Neural cell (in vitro differentiated cells): Measurements from ENCODE around the gene VPS13D. TPM values are rescaled to one million over a fixed set of nuclear protein-coding genes. Genes with fewer than 3 reads are reported as not detected.

Experiments used
- H2AFZ ChIP-seq: fragments of 200-600, 300-800 bp; sonication (generic), shearing (Covaris generic); 2 replicates; pipeline ENCODE4 v1.6.0; 2014; ENCODE audit warnings: low read depth, mild to moderate bottlenecking, antibody characterized with exemption, low read length, moderate library complexity
- H3F3A ChIP-seq: fragments of 200-600 bp; shearing (Covaris generic); 2 replicates; pipeline ENCODE4 v1.6.1; 2016; ENCODE audit warnings: mild to moderate bottlenecking, moderate library complexity, mixed read lengths, antibody characterized with exemption, low read length; ENCODE audit not compliant: insufficient read depth, poor library complexity, severe bottlenecking
- H3K27ac ChIP-seq: fragments of 200-600, 300-800 bp; sonication (generic), shearing (Covaris generic); 2 replicates; pipeline ENCODE4 v1.5.1; 2014; ENCODE audit warnings: mild to moderate bottlenecking, low read length, moderate library complexity
- H3K27me3 ChIP-seq: fragments of 300-800, 200-600 bp; sonication (generic), shearing (Covaris generic); 2 replicates; pipeline ENCODE4 v1.6.0; 2014; ENCODE audit warnings: mild to moderate bottlenecking, low read depth, low read length, moderate library complexity; ENCODE audit not compliant: insufficient read depth
- H3K36me3 ChIP-seq: fragments of 300-800, 200-600 bp; sonication (generic), shearing (Covaris generic); 2 replicates; pipeline ENCODE4 v1.5.1; 2014; ENCODE audit warnings: mild to moderate bottlenecking, antibody characterized with exemption, low read length, moderate library complexity; ENCODE audit not compliant: insufficient read depth
- H3K4me2 ChIP-seq: fragments of 300-800, 200-600 bp; sonication (generic), shearing (Covaris generic); 2 replicates; pipeline ENCODE4 v1.6.0; 2014; ENCODE audit warnings: mild to moderate bottlenecking, low read length
- H3K4me3 ChIP-seq: fragments of 300-800, 200-600 bp; sonication (generic), shearing (Covaris generic); 2 replicates; pipeline ENCODE4 v1.5.1; 2014; ENCODE audit warnings: mild to moderate bottlenecking, low read length, moderate library complexity
- H3K79me2 ChIP-seq: fragments of 200-600 bp; shearing (Covaris generic); replicated peaks from 2 replicates; pipeline ENCODE4 v1.6.0; 2014; ENCODE audit warnings: mild to moderate bottlenecking, low read length, moderate library complexity; ENCODE audit not compliant: insufficient read depth
- H3K9ac ChIP-seq: fragments of 300-800, 200-600 bp; sonication (generic), shearing (Covaris generic); 2 replicates; pipeline ENCODE4 v1.6.1; 2016; ENCODE audit warnings: mild to moderate bottlenecking, low read length, mixed read lengths
- H3K9me2 ChIP-seq: fragments of 200-600 bp; shearing (Covaris generic); 2 replicates; pipeline ENCODE4 v1.6.1; 2016; ENCODE audit warnings: mild to moderate bottlenecking, low read length, mixed read lengths; ENCODE audit not compliant: insufficient read depth
- H3K9me3 ChIP-seq: fragments of 200-600, 300-800 bp; sonication (generic), shearing (Covaris generic); 2 replicates; pipeline ENCODE4 v1.6.1; 2016; ENCODE audit warnings: mild to moderate bottlenecking, mixed run types, low read length, moderate library complexity, mixed read lengths
- H4K20me1 ChIP-seq: fragments of 200-600 bp; shearing (Covaris generic); 2 replicates; pipeline ENCODE4 v1.6.1; 2016; ENCODE audit warnings: mild to moderate bottlenecking, mixed run types; ENCODE audit not compliant: insufficient read depth
- CTCF ChIP-seq: fragments of 450-650 bp; IDR thresholded peaks from 2 replicates; pipeline ENCODE4 v1.5.1; 2014; ENCODE audit warnings: antibody characterized with exemption, mild to moderate bottlenecking, moderate library complexity; ENCODE audit not compliant: poor library complexity, severe bottlenecking
- EP300 ChIP-seq: fragments of 450-650 bp; conservative IDR thresholded peaks from 2 replicates; pipeline ENCODE4 v1.6.1; 2014; ENCODE audit warnings: antibody characterized with exemption, mild to moderate bottlenecking, moderate library complexity; ENCODE audit not compliant: poor library complexity, severe bottlenecking
- EZH2 ChIP-seq: fragments of 200-600, 300-800 bp; shearing (Covaris generic), sonication (generic); IDR thresholded peaks from 2 replicates; pipeline ENCODE4 v1.6.1; 2014; ENCODE audit warnings: antibody characterized with exemption, low read length, borderline replicate concordance, mild to moderate bottlenecking; ENCODE audit not compliant: insufficient read depth, poor library complexity, severe bottlenecking
- MXI1 ChIP-seq: fragments of 450-650 bp; conservative IDR thresholded peaks from 2 replicates; pipeline ENCODE4 v1.6.1; 2014; ENCODE audit warnings: antibody characterized with exemption, mild to moderate bottlenecking; ENCODE audit not compliant: poor library complexity, severe bottlenecking
- POLR2AphosphoS5 ChIP-seq: IDR thresholded peaks from 2 replicates; pipeline ENCODE4 v1.6.1; 2012
- RAD21 ChIP-seq: fragments of 450-650 bp; conservative IDR thresholded peaks from 2 replicates; pipeline ENCODE4 v1.6.1; 2014; ENCODE audit warnings: antibody characterized with exemption, mild to moderate bottlenecking, moderate library complexity
- REST ChIP-seq: IDR thresholded peaks from 2 replicates; pipeline ENCODE4 v1.6.1; 2012; ENCODE audit warnings: borderline replicate concordance
- SMC3 ChIP-seq: fragments of 450-650 bp; conservative IDR thresholded peaks from 2 replicates; pipeline ENCODE4 v1.6.1; 2014; ENCODE audit warnings: antibody characterized with exemption, mild to moderate bottlenecking, moderate library complexity; ENCODE audit not compliant: poor library complexity
- TAF1 ChIP-seq: IDR thresholded peaks from 2 replicates; pipeline ENCODE4 v1.6.1; 2012; ENCODE audit warnings: low read depth
- polyA plus RNA-seq: library from polyadenylated mRNA; depleted of rRNA; stranded (reverse); fragments of >200 nt; gene quantifications from 2 replicates; pipeline ENCODE4 v1.2.3, GENCODE V29; 2014

VPS13D gene
- polyA plus RNA-seq, 1 donor from 2014 or later: 24.5 TPM

DNA sequence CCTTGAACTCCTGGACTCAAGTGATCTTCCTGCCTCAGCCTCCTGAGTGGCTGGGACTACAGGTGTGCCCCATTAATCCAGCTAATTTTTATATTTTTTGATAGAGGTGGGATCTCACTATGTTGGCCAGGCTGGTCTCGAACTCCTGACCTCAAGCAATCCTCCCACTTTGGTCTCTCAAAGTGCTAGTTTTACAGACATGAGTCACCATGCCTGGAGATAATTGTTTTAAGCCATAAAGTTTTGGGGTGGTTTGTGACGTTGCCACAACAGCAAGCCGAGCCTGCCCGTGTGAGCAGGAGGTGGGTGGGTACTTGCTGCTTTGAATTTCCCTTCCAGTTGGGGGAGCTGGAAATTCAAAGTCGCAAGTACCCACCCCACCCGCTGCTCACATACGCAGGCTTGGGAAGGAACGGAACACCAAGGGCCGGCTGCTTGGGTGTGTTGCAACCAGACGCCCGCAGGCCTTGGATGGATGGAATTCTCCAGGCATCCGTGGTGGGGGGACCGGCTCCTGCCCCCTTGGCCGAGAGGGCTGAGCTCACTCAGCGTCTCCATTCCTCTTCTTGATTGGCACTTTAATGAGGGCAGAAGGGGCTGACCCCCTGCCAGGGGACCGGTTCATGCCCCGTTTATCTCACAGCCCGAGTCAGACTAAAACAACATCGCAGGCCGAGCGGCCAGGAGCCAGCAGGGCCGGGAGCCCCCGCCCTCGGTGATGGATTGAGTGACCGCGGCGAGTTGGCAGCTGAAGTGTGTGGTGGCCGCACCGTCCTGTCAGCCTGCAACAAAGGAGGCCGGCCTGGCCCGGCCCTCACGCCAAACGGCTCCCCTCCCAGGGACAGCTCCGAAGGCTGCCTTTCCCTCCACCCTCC is 310.1 kb downstream of the VPS13D start:
- H3K9me2 ChIP-seq: no peaks in the 10 kb centered on the region
- no peaks in the 10 kb centered on the region for H3F3A ChIP-seq
- no peaks in the 10 kb centered on the region for H3K79me2 ChIP-seq
- no peak overlapping the region for H3K4me3 ChIP-seq
- H3K4me2 ChIP-seq: no peak overlapping the region
- H3K36me3 ChIP-seq: no peaks in the 10 kb centered on the region
- no peaks in the 10 kb centered on the region for H3K9me3 ChIP-seq
- no peak overlapping the region for H3K27ac ChIP-seq
- no peak overlapping the region for H3K9ac ChIP-seq
- H4K20me1 ChIP-seq: no peaks in the 10 kb centered on the region
- H2AFZ ChIP-seq: no peak overlapping the region
- H3K27me3 ChIP-seq: no peaks in the 10 kb centered on the region
- TF ChIP-seq CTCF (no peak), EZH2 (no peak), RAD21 (no peak), TAF1 (no peak), REST (no peak), POLR2AphosphoS5 (no peak), EP300 (no peak), MXI1 (no peak), SMC3 (no peak)

DNA sequence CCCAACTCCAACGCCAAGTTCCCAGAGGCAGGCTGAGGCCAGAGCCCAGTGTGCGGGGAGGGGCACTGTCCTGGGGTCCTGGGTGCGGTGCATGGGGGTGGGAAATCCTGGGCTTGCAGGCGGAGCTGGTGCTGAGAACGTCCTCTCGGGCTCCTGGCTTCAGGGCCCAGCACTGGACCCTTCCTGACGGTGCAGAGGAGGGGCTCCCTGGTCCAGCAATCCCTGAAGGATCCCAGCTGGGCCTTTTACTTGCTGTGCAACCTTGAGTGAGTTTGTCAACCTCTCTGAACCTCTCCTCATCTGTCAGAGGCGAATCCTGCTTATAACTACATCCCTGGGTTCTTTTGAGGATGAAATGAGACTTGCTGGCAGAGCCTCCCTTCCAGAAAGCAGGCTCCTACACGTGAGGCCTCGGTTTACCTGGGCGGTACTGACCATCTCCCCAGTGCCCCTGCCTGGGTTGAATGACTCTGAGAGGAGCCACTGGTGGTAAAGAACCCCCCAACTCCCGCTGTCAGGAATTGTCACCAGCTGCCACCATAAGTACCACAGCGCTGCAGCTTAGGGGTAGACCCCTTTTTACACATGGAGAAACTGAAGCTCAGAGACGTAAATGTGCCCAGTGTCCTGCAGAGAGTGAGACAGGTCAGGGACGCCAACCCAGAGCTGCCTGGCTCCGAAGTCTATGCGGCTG is 310.9 kb downstream of the VPS13D start:
- no peaks in the 10 kb centered on the region for H4K20me1 ChIP-seq
- no peak overlapping the region for H3K4me3 ChIP-seq
- no peak overlapping the region for H3K27ac ChIP-seq
- no peaks in the 10 kb centered on the region for H3K9me3 ChIP-seq
- H3K9me2 ChIP-seq: no peaks in the 10 kb centered on the region
- TF ChIP-seq POLR2AphosphoS5 (no peak), RAD21 (no peak), EZH2 (no peak), REST (no peak), CTCF (no peak), EP300 (no peak), TAF1 (no peak), MXI1 (no peak), SMC3 (no peak)
- H3F3A ChIP-seq: no peaks in the 10 kb centered on the region
- H3K9ac ChIP-seq: no peak overlapping the region
- H3K79me2 ChIP-seq: no peaks in the 10 kb centered on the region
- H3K36me3 ChIP-seq: no peaks in the 10 kb centered on the region
- H3K27me3 ChIP-seq: no peaks in the 10 kb centered on the region
- no peak overlapping the region for H2AFZ ChIP-seq
- H3K4me2 ChIP-seq: no peak overlapping the region
